HG03457 (cell line): Measurements from ENCODE around the gene PALLD.

Source experiments
- ATAC-seq: cut with Tn5 transposase; IDR thresholded peaks from one replicate; pipeline ENCODE4 v1.9.1; 2021; ENCODE audit warnings: moderate number of reproducible peaks; ENCODE audit not compliant: unreplicated experiment

The PALLD gene

GRCh38 chr4:168614281-168615057 is 117.6 kb downstream of the PALLD start:
- ATAC-seq: no peak

- ATAC-seq: no peak
These were observed 118.6 kb downstream of the PALLD start for GRCh38 chr4:168615294-168616065.

GRCh38 chr4:168618577-168619265 is 121.9 kb downstream of the PALLD start:
- no peak for ATAC-seq

- ATAC-seq: no peak
These were observed 122.4 kb downstream of the PALLD start for GRCh38 chr4:168619266-168619631.

- ATAC-seq: no peak
These were observed 125.1 kb downstream of the PALLD start for GRCh38 chr4:168621806-168622589.

GRCh38 chr4:168622600-168622999 is 125.7 kb downstream of the PALLD start:
- no peak for ATAC-seq

- ATAC-seq: no peak
These were observed 126.2 kb downstream of the PALLD start for GRCh38 chr4:168623011-168623410.

GRCh38 chr4:168623484-168623883 is 126.6 kb downstream of the PALLD start:
- ATAC-seq: no peak

- ATAC-seq: no peak
These were observed 131.4 kb downstream of the PALLD start for GRCh38 chr4:168628251-168628650.

GRCh38 chr4:168629566-168629965 is 132.7 kb downstream of the PALLD start:
- no peak for ATAC-seq

- no peak for ATAC-seq
These were observed 133.8 kb downstream of the PALLD start for GRCh38 chr4:168630445-168631187.

- ATAC-seq: no peak
These were observed 134.7 kb downstream of the PALLD start for GRCh38 chr4:168631241-168632162.

- ATAC-seq: no peak
These were observed 135.5 kb downstream of the PALLD start for GRCh38 chr4:168632301-168632725.

GRCh38 chr4:168633064-168633463 is 136.2 kb downstream of the PALLD start:
- ATAC-seq: no peak

- ATAC-seq: no peak
These were observed 136.6 kb downstream of the PALLD start for GRCh38 chr4:168633496-168633895.

GRCh38 chr4:168634276-168634802 is 137.5 kb downstream of the PALLD start:
- ATAC-seq: no peak

- ATAC-seq: no peak
These were observed 139.2 kb downstream of the PALLD start for GRCh38 chr4:168636040-168636439.

GRCh38 chr4:168636506-168637196 is 139.8 kb downstream of the PALLD start:
- no peak for ATAC-seq
